Brain microvascular endothelial cell (primary cell): ENCODE measurements around the gene ADAM22.
A peak's percentile ranks its signal among the peaks of the same experiment; 100 is the strongest.

Source experiments
- DNase-seq: peaks from one replicate; pipeline ENCODE4 v3.0.0-alpha.2; 2020
- H3K27ac ChIP-seq: fragments of 250-450 bp; sonication (Bioruptor Pico); 2 replicates; pipeline ENCODE4 v1.5.1; 2020; ENCODE audit warnings: mild to moderate bottlenecking, moderate library complexity
- H3K27me3 ChIP-seq: fragments of 250-450 bp; sonication (Bioruptor Pico); replicated peaks from 2 replicates; pipeline ENCODE4 v1.5.1; 2020; ENCODE audit warnings: mild to moderate bottlenecking
- H3K36me3 ChIP-seq: fragments of 250-450 bp; sonication (Bioruptor Pico); replicated peaks from 2 replicates; pipeline ENCODE4 v1.5.1; 2020; ENCODE audit warnings: mild to moderate bottlenecking
- H3K4me3 ChIP-seq: 2 replicates; pipeline ENCODE4 v1.5.1; 2011; ENCODE audit warnings: low read depth, mild to moderate bottlenecking, control low read depth, low read length, moderate library complexity
- CTCF ChIP-seq: IDR thresholded peaks from 2 replicates; pipeline ENCODE4 v1.5.1; 2011; ENCODE audit warnings: low read depth, mild to moderate bottlenecking, moderate library complexity, low read length, control low read depth, inconsistent platforms; ENCODE audit errors: missing control alignments
- in situ Hi-C: cut with HindIII; loops from 2 replicates; pipeline ENCODE4 v1.10.0; 2017; ENCODE audit warnings: low sequenced_read_pairs, low pct_ligation_motif_present

ADAM22 gene

GRCh38 chr7:88218429-88218745 lies 284.3 kb downstream of the ADAM22 start:
- TF ChIP-seq CTCF, result no peak
- Histone ChIP-seq H3K36me3 (peaks cover 25% of the 10 kb centered on the region), H3K27ac (no peak overlapping the region), H3K4me3 (peak overlapping the region; percentile 93), H3K27me3 (no peaks in the 10 kb centered on the region)
- DNase-seq, result no peak
- in situ Hi-C loops, result no loop called here

- no peak for TF ChIP-seq CTCF
- peak; percentile 44 for DNase-seq
- in situ Hi-C loops, result no loop called here
- Histone ChIP-seq H3K27ac (no peak overlapping the region), H3K36me3 (peaks cover 19% of the 10 kb centered on the region), H3K27me3 (no peaks in the 10 kb centered on the region), H3K4me3 (peak overlapping the region; percentile 93)
Observed at GRCh38 chr7:88218836-88219605, 285.0 kb downstream of the ADAM22 start.

- peak; percentile 43 for TF ChIP-seq CTCF
- H3K27me3 ChIP-seq, result no peaks in the 10 kb centered on the region
- peak within 1 kb of the TSS; percentile 97 for H3K27ac ChIP-seq
- in situ Hi-C loops, result no loop called here
- H3K36me3 ChIP-seq, result peaks cover 11% of the 10 kb centered on the region
- peak within 1 kb of the TSS; percentile 93 for H3K4me3 ChIP-seq
- peak; percentile 57 for DNase-seq
Observed at GRCh38 chr7:88219781-88220747, 286.0 kb downstream of the ADAM22 start, which contains the start of gene SRI. TSS of gene SRI (minus strand) at chr7:88220038. CDS start at chr7:88220026, 12 bp downstream.

GRCh38 chr7:88223265-88223664 lies 289.2 kb downstream of the ADAM22 start:
- in situ Hi-C loops, result no loop called here
- TF ChIP-seq CTCF, result no peak

GRCh38 chr7:88224601-88225275 lies 290.7 kb downstream of the ADAM22 start:
- in situ Hi-C loops, result no loop called here
- TF ChIP-seq CTCF, result no peak
- peak; percentile 18 for DNase-seq
- no peak overlapping the region for H3K27ac ChIP-seq
- H3K36me3 ChIP-seq, result no peaks in the 10 kb centered on the region
- H3K4me3 ChIP-seq, result no peak overlapping the region
- H3K27me3 ChIP-seq, result no peaks in the 10 kb centered on the region

More at GRCh38 chr7:88223265-88223664, 289.2 kb downstream of the ADAM22 start:
- Histone ChIP-seq H3K27ac (no peak overlapping the region), H3K27me3 (no peaks in the 10 kb centered on the region), H3K36me3 (no peaks in the 10 kb centered on the region), H3K4me3 (no peak overlapping the region)
- DNase-seq, result no peak
